HepG2 (cell line): ENCODE measurements around the gene PPIL6. TPM values are rescaled to one million over a fixed set of nuclear protein-coding genes. Genes with fewer than 3 reads are reported as not detected.

Experiments used
- ATAC-seq: fragments of 200-7000 bp; cut with Tn5 transposase; 3 replicates; pipeline ENCODE4 v1.9.1; 2020; ENCODE audit warnings: mild to moderate bottlenecking, moderate library complexity
- BruUV-seq: library from RNA; stranded (reverse); fragments of 400-500 nt; replicated peaks from 2 replicates; lab custom pipeline; 2021; lab: Mats Ljungman, UMichigan
- CTCF ChIA-PET: fragments of 300-600 bp; formaldehyde crosslinking; extraction: SDS; loops from one replicate; lab custom pipeline; 2021; ENCODE audit warnings: low total read pairs, inconsistent platforms, low intra/inter-chr PET ratio; lab: Yijun Ruan, JAX
- POLR2A ChIA-PET: fragments of 350-600 bp; sonication (Branson Sonifier 250); formaldehyde crosslinking; loops from one replicate; lab custom pipeline; 2020; ENCODE audit warnings: antibody characterized with exemption, inconsistent platforms; lab: Yijun Ruan, JAX
- DNase-seq: peaks from one replicate; pipeline ENCODE4 v3.0.0-alpha.2; 2015; ENCODE audit warnings: low spot score
- FAIRE-seq: peaks from 3 replicates; lab custom pipeline; 2011; peaks lifted over from hg19 to GRCh38; lab: Jason Lieb, UNC
- H2AFZ ChIP-seq: one replicate; pipeline ENCODE4 v1.6.1; 2011; ENCODE audit warnings: low read length, inconsistent platforms
- H3K27ac ChIP-seq: fragments of 300-600 bp; 3 replicates; pipeline ENCODE4 v1.8.0; 2011; ENCODE audit warnings: mixed run types, mild to moderate bottlenecking, mixed read lengths, low read length, inconsistent platforms; ENCODE audit not compliant: insufficient read depth; ENCODE audit errors: extremely low read length
- H3K27me3 ChIP-seq, 2 experiments: fragments of 200-600 bp in 1 of 2; 2 replicates in 1 of 2; 3 replicates in 1 of 2; pipeline versions ENCODE4 v1.6.0 to v1.8.0; 2011; ENCODE audit warnings: low read length in 2 of 2, mild to moderate bottlenecking in 2 of 2, moderate library complexity in 2 of 2, inconsistent platforms in 1 of 2; ENCODE audit not compliant: insufficient read depth in 2 of 2, control insufficient read depth in 1 of 2
- H3K36me3 ChIP-seq, 2 experiments: fragments of 200-600 bp in 1 of 2; replicated peaks in 1 of 2; 2 replicates in 1 of 2; 3 replicates in 1 of 2; pipeline versions ENCODE4 v1.5.1 to v1.8.0; 2011; ENCODE audit warnings: low read length in 2 of 2, inconsistent platforms in 1 of 2; ENCODE audit not compliant: insufficient read depth in 2 of 2, control insufficient read depth in 1 of 2
- H3K4me1 ChIP-seq: 2 replicates; pipeline ENCODE4 v1.5.1; 2012; ENCODE audit warnings: low read length, inconsistent platforms; ENCODE audit not compliant: insufficient read depth
- H3K4me2 ChIP-seq: 2 replicates; pipeline ENCODE4 v1.6.0; 2011; ENCODE audit warnings: low read depth, low read length, inconsistent platforms
- H3K4me3 ChIP-seq, 3 experiments: fragments of 200-600 bp in 1 of 3; sonication (generic), shearing (Covaris generic) in 1 of 3; replicated peaks in 1 of 3; 2 replicates each; pipeline ENCODE4 v1.5.1; 2011 to 2016; ENCODE audit warnings: low read length in 3 of 3, inconsistent platforms in 2 of 3, low read depth in 2 of 3, mild to moderate bottlenecking in 2 of 3, control low read depth in 1 of 3, mixed read lengths in 1 of 3; ENCODE audit not compliant: insufficient read depth in 1 of 3
- H3K79me2 ChIP-seq: one replicate; pipeline ENCODE4 v1.6.1; 2011; ENCODE audit warnings: low read length, inconsistent platforms; ENCODE audit not compliant: insufficient read depth
- H3K9ac ChIP-seq: 2 replicates; pipeline ENCODE4 v1.6.0; 2011; ENCODE audit warnings: mild to moderate bottlenecking, low read depth, low read length, inconsistent platforms; ENCODE audit not compliant: insufficient read depth
- H3K9me3 ChIP-seq: 2 replicates; pipeline ENCODE4 v1.5.1; 2012; ENCODE audit warnings: mild to moderate bottlenecking, low read length
- H4K20me1 ChIP-seq: 2 replicates; pipeline ENCODE4 v1.6.0; 2011; ENCODE audit warnings: inconsistent platforms, mild to moderate bottlenecking, low read length, moderate library complexity; ENCODE audit not compliant: insufficient read depth
- DBP ChIP-seq: sonication (generic); formaldehyde crosslinking; IDR thresholded peaks from 2 replicates; pipeline ENCODE4 v1.4.0; 2020; ENCODE audit warnings: missing genetic modification reagents; ENCODE audit errors: not compliant biosample characterization
- HNF4A ChIP-seq: sonication (generic); formaldehyde crosslinking; IDR thresholded peaks from 2 replicates; pipeline ENCODE4 v1.4.0; 2020; ENCODE audit warnings: missing genetic modification reagents
- IKZF1 ChIP-seq: fragments of 450-650 bp; IDR thresholded peaks from 2 replicates; pipeline ENCODE4 v1.7.1; 2016
- KLF15 ChIP-seq: sonication (generic); formaldehyde crosslinking; IDR thresholded peaks from 2 replicates; pipeline ENCODE4 v1.8.1; 2023; ENCODE audit warnings: borderline replicate concordance, mild to moderate bottlenecking, inconsistent platforms, missing genetic modification reagents, mixed read lengths
- ONECUT2 ChIP-seq: sonication (generic); formaldehyde crosslinking; IDR thresholded peaks from 2 replicates; pipeline ENCODE4 v1.4.0; 2020; ENCODE audit warnings: missing genetic modification reagents
- PCBP2 ChIP-seq: fragments of 200-400 bp; formaldehyde crosslinking; optimal IDR thresholded peaks from 2 replicates; pipeline ENCODE3; 2018; ENCODE audit warnings: low read length, low read depth; ENCODE audit not compliant: poor library complexity, severe bottlenecking
- POLR2AphosphoS2 ChIP-seq: IDR thresholded peaks from 2 replicates; pipeline ENCODE4 v1.6.1; 2011; ENCODE audit warnings: low read depth, low read length, improper control_type of control experiment
- TFDP1 ChIP-seq: IDR thresholded peaks from 2 replicates; pipeline ENCODE4 v1.6.1; 2016; ENCODE audit warnings: missing compliant biosample characterization, missing genetic modification reagents, borderline replicate concordance
- ZBTB20 ChIP-seq: sonication (generic); formaldehyde crosslinking; IDR thresholded peaks from 2 replicates; pipeline ENCODE4 v1.8.1; 2023; ENCODE audit warnings: missing genetic modification reagents, low read depth, mild to moderate bottlenecking, borderline replicate concordance
- ZKSCAN8 ChIP-seq: IDR thresholded peaks from 2 replicates; pipeline ENCODE4 v1.6.1; 2016; ENCODE audit warnings: borderline replicate concordance, missing genetic modification reagents, missing compliant biosample characterization
- ZNF264 ChIP-seq: sonication (generic); formaldehyde crosslinking; IDR thresholded peaks from 2 replicates; pipeline ENCODE4 v1.4.0; 2020; ENCODE audit warnings: missing genetic modification reagents
- ZNF275 ChIP-seq: sonication (generic); formaldehyde crosslinking; IDR thresholded peaks from 2 replicates; pipeline ENCODE4 v1.8.0; 2022; ENCODE audit warnings: missing genetic modification reagents, mild to moderate bottlenecking, inconsistent platforms, borderline replicate concordance
- ZNF280D ChIP-seq: sonication (generic); formaldehyde crosslinking; IDR thresholded peaks from 2 replicates; pipeline ENCODE4 v1.5.1; 2020; ENCODE audit warnings: mild to moderate bottlenecking, missing genetic modification reagents
- ZNF703 ChIP-seq: sonication (generic); formaldehyde crosslinking; IDR thresholded peaks from 2 replicates; pipeline ENCODE4 v1.5.1; 2020; ENCODE audit warnings: missing genetic modification reagents, mild to moderate bottlenecking, moderate library complexity, borderline replicate concordance
- ZNF879 ChIP-seq: sonication (generic); formaldehyde crosslinking; IDR thresholded peaks from 2 replicates; pipeline ENCODE4 v1.8.1; 2023; ENCODE audit warnings: missing genetic modification reagents
- WGBS: methylation state at CpG from one replicate; pipeline ENCODE4 v1.1.6; 2017; ENCODE audit warnings: low lambda C conversion rate; 5-methylcytosine and 5-hydroxymethylcytosine counted together
- in situ Hi-C: cut with HindIII; loops from 2 replicates; pipeline ENCODE4 v1.10.0; 2017; ENCODE audit warnings: low pct_unique_long_range_greater_than_20kb; ENCODE audit not compliant: extremely low pct_ligation_motif_present
- intact Hi-C: fragments of 100-400 bp; cut with micrococcal nuclease; formaldehyde crosslinking; loops from one replicate; pipeline ENCODE4 v1.10.0; 2022; ENCODE audit not compliant: unreplicated experiment
- polyA plus RNA-seq, 8 experiments: library from polyadenylated mRNA; depleted of rRNA in 3 of 8; stranded (reverse) in 7 of 8; unstranded in 1 of 8; fragments of >200 nt; fragmentation: Illumina TruSeq in 4 of 8; extraction: Trizol in 4 of 8; gene quantifications; 2 replicates each; pipeline versions ENCODE4 v1.2.1 to v1.2.3, GENCODE V29; 2011 to 2016; ENCODE audit warnings: low read depth in 4 of 8, missing spikeins in 1 of 8, mixed read lengths in 1 of 8; ENCODE audit not compliant: insufficient read depth in 1 of 8
- total RNA-seq, 5 experiments: library from RNA; depleted of rRNA; stranded (reverse); fragments of >200 nt; fragmentation: Illumina TruSeq; extraction: Trizol; gene quantifications; 2 replicates each; pipeline ENCODE4 v1.2.3, GENCODE V29; 2016; ENCODE audit warnings: low read depth in 1 of 5

Gene PPIL6
- total and polyA plus RNA-seq, 2 of the 13 experiments (the other 11 are each of a cell fraction or from before 2014, with no cell fraction given): 0.22 to 0.46 TPM

GRCh38 chr6:109345986-109346385 is 94.4 kb downstream of the PPIL6 start (continued):
- TF ChIP-seq ONECUT2 (no peak), IKZF1 (no peak), KLF15 (CRISPR knock-in tag) (no peak), ZNF264 (CRISPR knock-in tag) (no peak)

- FAIRE-seq (no peak), ATAC-seq (no peak)
- H3K9me3 ChIP-seq: no peaks in the 10 kb centered on the region
- TF ChIP-seq ZNF280D (no peak), POLR2AphosphoS2 (no peak), ZNF879 (CRISPR knock-in tag) (no peak), ZNF275 (CRISPR knock-in tag) (no peak), DBP (CRISPR knock-in tag) (no peak), TFDP1 (CRISPR knock-in tag) (no peak), PCBP2 (no peak), ZBTB20 (CRISPR knock-in tag) (no peak), HNF4A (CRISPR knock-in tag) (no peak), ZKSCAN8 (CRISPR knock-in tag) (no peak), ZNF703 (no peak)
- TF ChIP-seq, all 625 proteins: peak for 0
- Histone ChIP-seq H3K27me3 (no peaks in the 10 kb centered on the region), H4K20me1 (no peaks in the 10 kb centered on the region), H3K36me3 (no peaks in the 10 kb centered on the region), H3K27ac (no peak overlapping the region), H2AFZ (no peak overlapping the region), H3K4me2 (no peak overlapping the region), H3K4me1 (peaks cover 19% of the 10 kb centered on the region), H3K4me3 (no peak overlapping the region), H3K9ac (no peak overlapping the region), H3K79me2 (no peaks in the 10 kb centered on the region)
- no peak for DNase-seq
- BruUV-seq: no TSS peak
- in situ Hi-C loops (no loop called here), intact Hi-C loops (no loop called here)
- WGBS: 57% methylated on average over 2 of the region's 2 CpGs
- ChIA-PET CTCF (no interaction called here), POLR2A (no interaction called here)
Observed at GRCh38 chr6:109344226-109344625, 96.2 kb downstream of the PPIL6 start.
